DMS 273 (cell line): Measurements from ENCODE around the gene TENM3.
A peak's percentile ranks its signal among the peaks of the same experiment; 100 is the strongest.

ENCODE experiments used
- DNase-seq: peaks from one replicate; lab custom pipeline; 2025; ENCODE audit not compliant: unreplicated experiment; lab: John Stamatoyannopoulos, UW

TENM3 gene

DNA sequence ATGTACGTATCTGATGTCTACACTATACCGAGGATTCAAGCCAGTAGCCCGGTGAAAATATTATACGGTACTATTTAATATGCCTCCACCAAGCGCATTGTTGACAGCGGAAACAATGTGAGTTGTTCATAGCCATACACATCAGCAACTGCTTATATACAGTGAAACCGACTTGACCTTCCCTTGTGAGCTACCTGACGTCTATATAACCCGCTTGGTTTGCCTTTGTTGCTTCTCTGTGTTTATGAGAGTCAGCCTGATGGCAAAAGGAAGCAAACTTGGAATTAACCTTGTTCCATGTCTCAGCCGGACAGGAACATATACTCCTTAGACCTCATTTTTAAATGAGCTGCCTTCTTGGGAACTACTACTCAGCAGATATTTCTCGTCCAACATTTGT is 462.2 kb downstream of the TENM3 start:
- DNase-seq = no peak

DNA sequence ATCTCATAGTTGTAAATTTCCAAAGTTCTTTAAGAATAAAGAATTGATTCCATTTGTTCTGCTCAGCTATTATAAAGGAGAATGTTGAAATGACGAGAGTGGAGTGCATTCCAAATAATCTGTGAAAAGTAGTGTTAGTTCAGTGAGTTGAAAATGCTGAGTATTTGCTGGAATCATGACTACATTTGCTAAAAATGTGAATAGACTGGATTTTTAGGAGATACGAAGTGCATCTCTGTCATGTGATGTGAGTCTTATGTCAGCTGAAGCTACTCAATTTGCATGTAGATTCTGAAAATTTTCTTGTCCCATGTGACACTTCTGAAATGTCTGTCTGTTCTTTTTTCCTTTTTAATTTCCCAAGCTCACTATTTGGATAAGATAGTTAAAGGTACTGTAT is 468.0 kb downstream of the TENM3 start:
- no peak for DNase-seq

DNA sequence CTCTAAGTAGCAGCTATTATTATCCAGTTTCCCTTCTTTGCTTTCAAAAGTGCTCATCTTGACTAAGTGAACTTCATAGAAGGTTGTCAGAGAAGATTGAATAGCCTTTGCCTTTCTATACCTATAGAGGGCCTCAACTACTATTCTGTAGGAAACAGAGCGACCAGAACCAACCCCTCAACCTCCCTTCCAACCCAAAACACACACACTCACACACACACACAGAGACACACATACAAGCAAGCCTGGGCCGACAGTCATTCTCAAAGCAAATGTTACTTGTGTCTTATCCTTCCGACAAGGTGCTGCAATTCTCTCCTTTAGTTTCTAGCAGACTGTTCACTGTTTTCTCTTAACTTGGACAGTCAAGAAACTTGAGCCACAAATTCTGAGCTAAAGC is 472.3 kb downstream of the TENM3 start:
- DNase-seq = no peak

GRCh38 chr4:182716192-182716591 is 473.0 kb downstream of the TENM3 start:
- no peak for DNase-seq

DNA sequence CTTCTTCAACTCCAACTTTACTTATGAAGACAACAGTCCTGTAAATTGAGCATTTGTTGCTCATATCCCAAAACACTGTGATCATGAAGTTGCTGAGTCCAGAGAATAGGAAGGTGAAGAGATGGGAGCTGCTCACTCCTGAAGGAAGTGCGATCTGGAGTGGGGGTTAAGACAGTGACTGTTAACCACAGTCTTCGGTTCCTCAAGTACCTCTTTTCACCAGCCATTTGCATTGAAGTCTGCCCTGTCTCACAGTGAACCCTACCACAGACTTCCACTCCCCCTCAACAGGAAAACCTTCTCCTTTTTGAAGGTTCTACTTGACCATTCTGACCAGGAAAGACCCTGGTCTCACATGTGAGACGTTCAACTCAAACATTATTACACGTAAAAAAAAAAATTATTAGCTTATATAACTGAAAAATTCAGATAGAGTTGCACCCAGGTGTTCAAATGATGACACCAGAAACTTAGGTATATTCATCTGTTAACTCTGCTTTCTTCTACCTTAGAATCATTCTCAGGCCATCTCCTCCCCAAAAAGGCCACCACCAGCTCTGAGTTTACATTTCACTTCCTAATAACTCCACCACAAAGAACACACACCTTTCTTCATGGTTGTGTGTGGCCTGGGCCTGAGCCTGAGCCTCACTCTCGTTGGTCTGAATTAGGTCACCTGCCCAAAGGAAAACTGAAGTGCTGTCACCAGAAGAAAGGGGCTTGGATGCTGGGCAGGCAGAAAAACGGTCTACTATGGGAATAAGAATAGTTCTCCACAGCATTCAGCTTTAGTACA is 474.8 kb downstream of the TENM3 start:
- DNase-seq = no peak

DNA sequence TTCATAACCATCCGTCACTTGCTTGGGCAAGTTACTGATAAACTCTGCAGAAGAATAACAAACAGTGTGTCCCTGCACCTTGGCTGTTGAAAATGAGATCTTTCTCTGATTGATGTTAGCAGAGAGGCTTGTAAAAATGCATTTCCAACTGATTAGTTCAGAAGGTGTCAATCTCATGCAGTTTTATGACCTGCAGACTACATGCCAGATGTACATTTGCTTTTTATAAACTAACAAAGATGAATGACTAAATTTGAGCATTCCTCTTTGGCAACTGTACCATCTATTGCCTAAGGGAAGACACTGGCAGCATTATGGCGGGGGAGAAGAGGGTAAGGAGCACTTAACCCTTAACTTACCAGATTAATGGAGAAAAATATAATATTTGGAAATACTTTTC is 481.2 kb downstream of the TENM3 start:
- DNase-seq = peak; percentile 50

GRCh38 chr4:182729516-182729915 is 486.3 kb downstream of the TENM3 start:
- no peak for DNase-seq

DNA sequence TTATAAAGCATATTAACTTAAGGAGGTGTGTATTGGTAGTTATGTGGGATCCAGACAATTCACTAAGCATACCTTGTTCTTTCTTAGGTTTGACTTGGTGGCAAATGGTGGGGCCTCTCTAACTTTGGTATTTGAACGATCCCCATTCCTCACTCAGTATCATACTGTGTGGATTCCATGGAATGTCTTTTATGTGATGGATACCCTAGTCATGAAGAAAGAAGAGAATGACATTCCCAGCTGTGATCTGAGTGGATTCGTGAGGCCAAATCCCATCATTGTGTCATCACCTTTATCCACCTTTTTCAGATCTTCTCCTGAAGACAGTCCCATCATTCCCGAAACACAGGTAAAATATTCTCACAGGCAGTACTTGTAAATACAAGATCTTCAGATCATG is 487.6 kb downstream of the TENM3 start:
- no peak for DNase-seq

GRCh38 chr4:182736207-182736606 is 493.0 kb downstream of the TENM3 start:
- peak; percentile 20 for DNase-seq

GRCh38 chr4:182738283-182739047 is 495.3 kb downstream of the TENM3 start:
- peak; percentile 14 for DNase-seq

- DNase-seq = peak; percentile 19
Measured at GRCh38 chr4:182740256-182740655, 497.1 kb downstream of the TENM3 start.

GRCh38 chr4:182741054-182741453 is 497.9 kb downstream of the TENM3 start:
- no peak for DNase-seq

GRCh38 chr4:182741914-182742313 is 498.7 kb downstream of the TENM3 start:
- no peak for DNase-seq

DNA sequence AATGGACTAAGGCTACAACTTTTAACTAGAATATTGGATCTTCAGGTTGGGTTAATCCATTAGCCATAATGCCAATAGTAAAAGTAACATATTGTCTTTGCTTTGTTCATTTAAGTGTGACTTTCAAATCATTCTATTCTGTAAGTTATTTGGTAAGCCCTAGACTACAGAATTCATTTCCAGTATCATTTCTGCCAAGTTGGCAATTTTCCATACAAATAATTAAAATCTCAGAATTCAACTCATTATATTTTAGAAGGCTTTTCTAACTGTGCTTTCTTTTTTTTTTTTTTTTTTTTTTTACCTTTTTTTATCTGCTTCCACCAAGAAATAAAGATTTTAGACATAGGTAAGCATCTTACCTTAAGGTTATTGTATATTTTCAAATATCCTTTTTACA is 500.6 kb downstream of the TENM3 start:
- no peak for DNase-seq

GRCh38 chr4:182745237-182745636 is 502.0 kb downstream of the TENM3 start:
- no peak for DNase-seq

DNA sequence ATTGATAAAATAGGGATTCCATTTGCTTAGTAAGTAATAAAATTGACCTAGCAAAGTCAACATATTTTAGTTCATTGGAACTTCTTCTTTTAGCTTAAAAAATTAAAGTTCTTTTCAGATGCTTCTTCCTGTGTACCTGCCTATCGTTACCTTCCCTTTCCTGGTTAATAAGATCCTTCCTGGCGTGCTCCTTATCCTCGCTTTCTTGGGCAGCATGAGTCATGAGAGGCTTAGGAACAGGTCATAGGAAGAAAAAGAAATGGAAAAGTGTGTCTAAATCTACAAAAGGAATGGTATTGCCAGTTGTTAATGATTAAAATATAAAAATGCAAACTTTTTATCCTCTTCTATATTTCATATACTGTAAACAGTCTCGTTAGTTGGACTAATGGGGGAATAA is 503.7 kb downstream of the TENM3 start:
- no peak for DNase-seq

- DNase-seq = no peak
Measured at GRCh38 chr4:182748283-182748682, 505.1 kb downstream of the TENM3 start.

- DNase-seq = no peak
Measured at GRCh38 chr4:182748949-182749348, 505.7 kb downstream of the TENM3 start.

- DNase-seq = no peak
Measured at GRCh38 chr4:182749667-182750167, 506.5 kb downstream of the TENM3 start.

DNA sequence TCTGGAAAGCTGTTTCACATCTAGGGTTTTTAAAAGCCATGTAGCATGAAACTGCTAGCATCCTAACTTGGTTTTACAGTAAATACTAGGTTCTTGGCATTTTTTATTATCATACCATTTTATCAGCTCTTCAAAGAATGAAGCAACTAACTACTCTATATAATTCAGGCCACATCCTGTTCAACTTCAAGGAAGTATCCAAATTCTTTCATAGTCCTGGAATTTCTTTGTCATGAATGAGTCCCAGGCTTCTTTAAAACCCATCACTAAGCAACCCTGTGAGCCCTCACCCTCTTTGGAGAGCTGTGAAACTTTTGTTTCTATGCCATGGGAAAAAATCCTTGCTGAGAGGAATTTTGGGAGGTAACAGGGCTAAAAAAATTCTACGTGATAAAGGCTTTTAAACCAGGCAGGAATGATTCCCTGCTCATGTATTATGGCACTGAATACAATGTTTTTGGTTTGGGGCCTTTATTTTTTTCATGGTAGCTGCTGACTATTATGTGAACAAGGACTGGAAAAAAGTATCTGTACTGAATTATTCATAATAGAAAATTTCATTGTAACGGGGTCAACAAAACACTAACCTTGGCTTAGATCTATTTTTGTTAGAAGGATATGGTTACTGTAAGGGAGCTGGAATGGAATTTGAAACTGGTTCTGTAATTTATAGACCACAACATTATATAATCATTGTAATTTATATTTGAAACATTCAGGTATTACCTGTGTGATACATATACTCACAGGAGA is 509.1 kb downstream of the TENM3 start:
- DNase-seq = no peak

GRCh38 chr4:182754895-182755294 is 511.7 kb downstream of the TENM3 start:
- no peak for DNase-seq
